Right lung (tissue), 5 donors: ENCODE results near the gene FKBP10. TPM values are rescaled to one million over a fixed set of nuclear protein-coding genes. Genes with fewer than 3 reads are reported as not detected.

Source experiments
- polyA plus RNA-seq, 5 donors: library from polyadenylated mRNA; unstranded; fragments of 120-200 nt; gene quantifications; one replicate each; pipeline versions ENCODE4 v1.2.1 to v1.2.3, GENCODE V29; 2013; ENCODE audit warnings: inconsistent platforms in 1 of 5, low replicate concordance in 1 of 5; ENCODE audit not compliant: insufficient read length in 5 of 5, insufficient read depth in 1 of 5

Gene FKBP10
- polyA plus RNA-seq, 5 donors = 108 to 162 (median 140) TPM

Other genes starting within 250 kb of the FKBP10 start
- gene KRT9, start 240.9 kb upstream of the FKBP10 start, polyA plus RNA-seq = not detected
- 1 to 10 TPM in 2 of 5 donors, under 1 TPM in 3; 0.55 to 2.1 (median 0.87) TPM for gene KRT14, start 226.1 kb upstream of the FKBP10 start, polyA plus RNA-seq
- not detected for gene KRT16, start 200.2 kb upstream of the FKBP10 start, polyA plus RNA-seq
- 10 to 100 TPM in 2 of 5 donors, 1 to 10 TPM in 3; 2.6 to 12.1 (median 5.5) TPM for gene KRT17, start 188.4 kb upstream of the FKBP10 start, polyA plus RNA-seq
- gene EIF1, start 124.1 kb upstream of the FKBP10 start, polyA plus RNA-seq = 100 to 1,000 TPM; 648 to 772 (median 688) TPM
- gene GAST, start 100.7 kb upstream of the FKBP10 start, polyA plus RNA-seq = not detected
- under 1 TPM; 0.18 to 0.60 (median 0.49) TPM for gene HAP1, start 78.4 kb upstream of the FKBP10 start, polyA plus RNA-seq
- 100 to 1,000 TPM in 3 of 5 donors, 10 to 100 TPM in 2; 81.3 to 137 (median 103) TPM for gene JUP, start 26.3 kb upstream of the FKBP10 start, polyA plus RNA-seq
- 10 to 100 TPM; 23.9 to 46.8 (median 32.1) TPM for gene P3H4, start 1.1 kb upstream of the FKBP10 start, polyA plus RNA-seq
- gene NT5C3B, start 23.2 kb downstream of the FKBP10 start, polyA plus RNA-seq = 100 to 1,000 TPM in 3 of 5 donors, 10 to 100 TPM in 2; 86.8 to 105 (median 103) TPM
- under 1 TPM in 4 of 5 donors, not detected in 1; 0.14 to 0.28 (median 0.24) TPM for gene KLHL10, start 24.8 kb downstream of the FKBP10 start, polyA plus RNA-seq
- gene KLHL11, start 52.4 kb downstream of the FKBP10 start, polyA plus RNA-seq = 10 to 100 TPM in 1 of 5 donors, 1 to 10 TPM in 4; 6.2 to 10.7 (median 9.4) TPM
- gene ACLY, start 105.9 kb downstream of the FKBP10 start, polyA plus RNA-seq = 10 to 100 TPM; 69.8 to 87.7 (median 72.1) TPM
- gene ODAD4, start 117.6 kb downstream of the FKBP10 start, polyA plus RNA-seq = 1 to 10 TPM; 3.8 to 8.8 (median 6.0) TPM
- gene CNP, start 153.8 kb downstream of the FKBP10 start, polyA plus RNA-seq = 10 to 100 TPM; 49.6 to 78.5 (median 55.9) TPM
- gene DNAJC7, start 204.4 kb downstream of the FKBP10 start, polyA plus RNA-seq = 100 to 1,000 TPM; 121 to 167 (median 149) TPM
- 10 to 100 TPM; 37.6 to 56.9 (median 42.2) TPM for gene NKIRAS2, start 207.1 kb downstream of the FKBP10 start, polyA plus RNA-seq
- gene C17orf113, start 237.6 kb downstream of the FKBP10 start, polyA plus RNA-seq = 1 to 10 TPM; 3.6 to 5.0 (median 4.6) TPM